ENCODE measurements around the gene NCF2.
A peak's percentile ranks its signal among the peaks of the same experiment; 100 is the strongest.

DNA sequence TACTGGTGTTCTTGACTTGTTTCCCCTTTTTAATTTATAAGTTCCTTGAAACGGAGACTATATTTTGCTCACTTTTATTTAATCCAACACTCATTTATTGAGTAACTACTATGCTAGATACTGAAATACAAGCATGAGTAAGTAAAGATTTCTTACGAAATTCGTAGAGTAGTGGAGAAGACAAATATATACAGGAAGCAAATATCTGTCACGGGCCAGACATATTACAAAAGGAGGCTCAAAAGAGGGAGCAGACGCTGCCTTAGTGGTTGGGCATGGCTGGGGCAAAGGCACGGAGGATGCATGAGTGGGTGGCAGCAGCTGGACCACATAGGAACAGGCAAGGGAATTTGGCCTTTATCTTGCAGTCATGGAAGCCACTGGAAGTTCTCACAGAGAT, 6.8 kb downstream of the NCF2 start:
- TF ChIP-seq, protein P1, sequence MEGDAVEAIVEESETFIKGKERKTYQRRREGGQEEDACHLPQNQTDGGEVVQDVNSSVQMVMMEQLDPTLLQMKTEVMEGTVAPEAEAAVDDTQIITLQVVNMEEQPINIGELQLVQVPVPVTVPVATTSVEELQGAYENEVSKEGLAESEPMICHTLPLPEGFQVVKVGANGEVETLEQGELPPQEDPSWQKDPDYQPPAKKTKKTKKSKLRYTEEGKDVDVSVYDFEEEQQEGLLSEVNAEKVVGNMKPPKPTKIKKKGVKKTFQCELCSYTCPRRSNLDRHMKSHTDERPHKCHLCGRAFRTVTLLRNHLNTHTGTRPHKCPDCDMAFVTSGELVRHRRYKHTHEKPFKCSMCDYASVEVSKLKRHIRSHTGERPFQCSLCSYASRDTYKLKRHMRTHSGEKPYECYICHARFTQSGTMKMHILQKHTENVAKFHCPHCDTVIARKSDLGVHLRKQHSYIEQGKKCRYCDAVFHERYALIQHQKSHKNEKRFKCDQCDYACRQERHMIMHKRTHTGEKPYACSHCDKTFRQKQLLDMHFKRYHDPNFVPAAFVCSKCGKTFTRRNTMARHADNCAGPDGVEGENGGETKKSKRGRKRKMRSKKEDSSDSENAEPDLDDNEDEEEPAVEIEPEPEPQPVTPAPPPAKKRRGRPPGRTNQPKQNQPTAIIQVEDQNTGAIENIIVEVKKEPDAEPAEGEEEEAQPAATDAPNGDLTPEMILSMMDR (IDR thresholded peaks at IDR 0.05; ENCODE audit: insufficient read depth, low read length), result no peak
- no peak for TF ChIP-seq GABPA (IDR thresholded peaks at IDR 0.05; ENCODE audit: low read depth)
- 0 out of 2 replicates have a peak, but pooled peaks have one; percentile 22 for TF ChIP-seq POLR2AphosphoS5 (IDR thresholded peaks at IDR 0.05; ENCODE audit: low read depth)
